ENCODE data around the gene GALNT5. TPM values are rescaled to one million over a fixed set of nuclear protein-coding genes. Genes with fewer than 3 reads are reported as not detected.

The GALNT5 gene
- total RNA-seq, 1 donor from 2014 or later, result 2.2 TPM

GRCh38 chr2:157336137-157337010, 78.9 kb downstream of the GALNT5 start:
- Histone ChIP-seq H4K20me1 (ENCODE audit: insufficient read depth, low read length) (no peaks in the 10 kb centered on the region), H3K79me2 (ENCODE audit: insufficient read depth, low read length) (no peaks in the 10 kb centered on the region), H3K9me3 (ENCODE audit: insufficient read depth, low read depth, low read length) (no peaks in the 10 kb centered on the region), H3K4me2 (ENCODE audit: low read length) (no peak overlapping the region), H3K36me3 (ENCODE audit: insufficient read depth, low read length) (no peaks in the 10 kb centered on the region), H3K4me1 (ENCODE audit: insufficient read depth, low read length) (no peaks in the 10 kb centered on the region), H3K27ac (ENCODE audit: low read depth, low read length) (no peak overlapping the region), H3K27me3 (ENCODE audit: insufficient read depth, low read length) (no peaks in the 10 kb centered on the region), H2AFZ (ENCODE audit: low read depth, low read length) (no peak overlapping the region), H3K9ac (ENCODE audit: low read length) (no peak overlapping the region), H3K4me3 (ENCODE audit: insufficient read depth, low read depth, low read length) (no peak overlapping the region)
- Mint-ChIP-seq H3K27me3 (ENCODE audit: low read depth, unreplicated experiment) (no peaks in the 10 kb centered on the region), H3K27ac (ENCODE audit: unreplicated experiment) (no peak overlapping the region), H3K4me3 (ENCODE audit: unreplicated experiment) (no peak overlapping the region), H3K9me3 (ENCODE audit: unreplicated experiment) (no peaks in the 10 kb centered on the region), H3K4me1 (ENCODE audit: low read depth, unreplicated experiment) (peaks cover 4% of the 10 kb centered on the region), H3K36me3 (ENCODE audit: low read depth, unreplicated experiment) (no peaks in the 10 kb centered on the region)
- FAIRE-seq (no peak), DNase-seq (ENCODE audit: low read depth) (no peak)
- no peak for TF ChIP-seq EZH2 (IDR thresholded peaks at IDR 0.05; ENCODE audit: insufficient read depth, low read length)
- TF ChIP-seq, protein P1, sequence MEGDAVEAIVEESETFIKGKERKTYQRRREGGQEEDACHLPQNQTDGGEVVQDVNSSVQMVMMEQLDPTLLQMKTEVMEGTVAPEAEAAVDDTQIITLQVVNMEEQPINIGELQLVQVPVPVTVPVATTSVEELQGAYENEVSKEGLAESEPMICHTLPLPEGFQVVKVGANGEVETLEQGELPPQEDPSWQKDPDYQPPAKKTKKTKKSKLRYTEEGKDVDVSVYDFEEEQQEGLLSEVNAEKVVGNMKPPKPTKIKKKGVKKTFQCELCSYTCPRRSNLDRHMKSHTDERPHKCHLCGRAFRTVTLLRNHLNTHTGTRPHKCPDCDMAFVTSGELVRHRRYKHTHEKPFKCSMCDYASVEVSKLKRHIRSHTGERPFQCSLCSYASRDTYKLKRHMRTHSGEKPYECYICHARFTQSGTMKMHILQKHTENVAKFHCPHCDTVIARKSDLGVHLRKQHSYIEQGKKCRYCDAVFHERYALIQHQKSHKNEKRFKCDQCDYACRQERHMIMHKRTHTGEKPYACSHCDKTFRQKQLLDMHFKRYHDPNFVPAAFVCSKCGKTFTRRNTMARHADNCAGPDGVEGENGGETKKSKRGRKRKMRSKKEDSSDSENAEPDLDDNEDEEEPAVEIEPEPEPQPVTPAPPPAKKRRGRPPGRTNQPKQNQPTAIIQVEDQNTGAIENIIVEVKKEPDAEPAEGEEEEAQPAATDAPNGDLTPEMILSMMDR (IDR thresholded peaks at IDR 0.05; ENCODE audit: insufficient read depth, low read depth, low read length), result peak; percentile 60

GRCh38 chr2:157337978-157338377, 80.5 kb downstream of the GALNT5 start:
- no peak overlapping the region for H3K4me3 Mint-ChIP-seq (ENCODE audit: unreplicated experiment)
- no peaks in the 10 kb centered on the region for H3K9me3 ChIP-seq (ENCODE audit: insufficient read depth, low read depth, low read length)
- H3K9me3 Mint-ChIP-seq (ENCODE audit: unreplicated experiment), result peaks cover 13% of the 10 kb centered on the region

More at GRCh38 chr2:157337978-157338377, 80.5 kb downstream of the GALNT5 start:
- Mint-ChIP-seq H3K27ac (ENCODE audit: unreplicated experiment) (no peak overlapping the region), H3K36me3 (ENCODE audit: low read depth, unreplicated experiment) (no peaks in the 10 kb centered on the region), H3K27me3 (ENCODE audit: low read depth, unreplicated experiment) (no peaks in the 10 kb centered on the region), H3K4me1 (ENCODE audit: low read depth, unreplicated experiment) (peaks cover 7% of the 10 kb centered on the region)
- no peaks in the 10 kb centered on the region for H4K20me1 ChIP-seq (ENCODE audit: insufficient read depth, low read length)
- H3K9ac ChIP-seq (ENCODE audit: low read length), result no peak overlapping the region
- no peaks in the 10 kb centered on the region for H3K79me2 ChIP-seq (ENCODE audit: insufficient read depth, low read length)
- no peak overlapping the region for H2AFZ ChIP-seq (ENCODE audit: low read depth, low read length)
- H3K36me3 ChIP-seq (ENCODE audit: insufficient read depth, low read length), result no peaks in the 10 kb centered on the region
- H3K4me3 ChIP-seq (ENCODE audit: insufficient read depth, low read depth, low read length), result no peak overlapping the region
- FAIRE-seq (no peak), DNase-seq (ENCODE audit: low read depth) (no peak)
- no peaks in the 10 kb centered on the region for H3K27me3 ChIP-seq (ENCODE audit: insufficient read depth, low read length)
- H3K4me1 ChIP-seq (ENCODE audit: insufficient read depth, low read length), result no peaks in the 10 kb centered on the region
- no peak overlapping the region for H3K4me2 ChIP-seq (ENCODE audit: low read length)
- no peak overlapping the region for H3K27ac ChIP-seq (ENCODE audit: low read depth, low read length)
- TF ChIP-seq EZH2 (IDR thresholded peaks at IDR 0.05; ENCODE audit: insufficient read depth, low read length), result no peak
- TF ChIP-seq, protein P1 (IDR thresholded peaks at IDR 0.05; ENCODE audit: insufficient read depth, low read depth, low read length), result no peak
